Glomerular endothelial cell (primary cell): Measurements from ENCODE around the gene OR51T1. TPM values are rescaled to one million over a fixed set of nuclear protein-coding genes. Genes with fewer than 3 reads are reported as not detected.

Experiments
- DNase-seq: peaks from one replicate; pipeline ENCODE4 v3.0.0-alpha.2; 2011; ENCODE audit warnings: low read depth, low spot score; ENCODE audit errors: extremely low read depth
- total RNA-seq: library from RNA; depleted of rRNA; stranded (reverse); fragments of >200 nt; gene quantifications from 2 replicates; pipeline ENCODE4 v1.2.3, GENCODE V29; 2015

OR51T1 gene
- total RNA-seq, 1 donor from 2014 or later = not detected

GRCh38 chr11:4924239-4924638 is 42.5 kb downstream of the OR51T1 start, which contains the start of gene OR51G1:
TSS of gene OR51G1 (minus strand) at chr11:4924339. CDS start at chr11:4924339, 0 bp downstream.
- DNase-seq = no peak

DNA sequence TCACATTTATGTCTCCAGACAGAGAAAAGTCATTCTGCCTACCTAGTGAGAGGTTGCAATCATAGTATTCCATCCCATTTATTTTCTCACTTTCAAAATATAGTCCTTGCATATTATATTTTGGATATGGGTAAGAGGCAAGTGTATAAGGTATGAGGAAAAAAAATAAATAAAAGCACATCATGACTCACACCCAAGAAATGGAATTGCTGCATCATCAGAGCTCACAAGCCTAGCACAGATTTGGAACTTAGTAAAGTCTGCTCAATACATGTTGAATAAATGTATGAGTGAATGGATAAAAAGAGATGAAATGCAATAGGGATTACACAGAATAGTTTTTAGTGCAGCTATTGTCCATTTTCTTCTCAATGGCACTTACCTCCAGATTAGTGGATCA is 44.9 kb downstream of the OR51T1 start:
- no peak for DNase-seq

Other genes starting within 250 kb of the OR51T1 start
- gene OR51D1, start 244.4 kb upstream of the OR51T1 start, total RNA-seq = not detected in 2 replicates
- gene OR51E1, start 237.9 kb upstream of the OR51T1 start, total RNA-seq = not detected in 2 replicates
- 0.06 TPM in 1 of 2 replicates, not detected in the other for gene OR51E2, start 184.0 kb upstream of the OR51T1 start, total RNA-seq
- not detected in 2 replicates for gene MMP26, start 177.1 kb upstream of the OR51T1 start, total RNA-seq
- gene OR51F1, start 112.0 kb upstream of the OR51T1 start, total RNA-seq = not detected in 2 replicates
- not detected in 2 replicates for gene OR52R1, start 77.5 kb upstream of the OR51T1 start, total RNA-seq
- gene OR51F2, start 60.6 kb upstream of the OR51T1 start, total RNA-seq = not detected in 2 replicates
- not detected in 2 replicates for gene OR51S1, start 32.7 kb upstream of the OR51T1 start, total RNA-seq
- not detected in 2 replicates for gene OR51A7, start 21.9 kb downstream of the OR51T1 start, total RNA-seq
- gene OR51G2, start 37.5 kb downstream of the OR51T1 start, total RNA-seq = not detected in 2 replicates
- not detected in 2 replicates for gene OR51G1, start 42.4 kb downstream of the OR51T1 start, total RNA-seq
- not detected in 2 replicates for gene OR51A4, start 65.7 kb downstream of the OR51T1 start, total RNA-seq
- gene OR51A2, start 73.8 kb downstream of the OR51T1 start, total RNA-seq = not detected in 2 replicates
- gene OR51L1, start 113.0 kb downstream of the OR51T1 start, total RNA-seq = not detected in 2 replicates
- not detected in 2 replicates for gene OR52J3, start 164.6 kb downstream of the OR51T1 start, total RNA-seq
- not detected in 2 replicates for gene OR52E2, start 177.7 kb downstream of the OR51T1 start, total RNA-seq
- not detected in 2 replicates for gene OR52E1, start 187.7 kb downstream of the OR51T1 start, total RNA-seq